SK-N-SH (cell line): ENCODE measurements around the gene NSUN2.

Source experiments
- CTCF ChIP-seq: fragments of 200-600 bp; sonication (generic); IDR thresholded peaks from 2 replicates; pipeline ENCODE4 v1.6.1; 2017; ENCODE audit warnings: antibody characterized with exemption, mild to moderate bottlenecking, moderate library complexity
- FOXM1 ChIP-seq: IDR thresholded peaks from 2 replicates; pipeline ENCODE4 v1.4.0; 2012; ENCODE audit warnings: low read depth, mild to moderate bottlenecking
- JUND ChIP-seq: IDR thresholded peaks from 2 replicates; pipeline ENCODE4 v1.4.0; 2012
- TAF1 ChIP-seq: IDR thresholded peaks from 2 replicates; pipeline ENCODE4 v1.6.1; 2012; ENCODE audit warnings: low read depth, mild to moderate bottlenecking, low read length, moderate library complexity, borderline replicate concordance
- TF ChIP-seq, protein P1 (sequence below): fragments of 150-350 bp; IDR thresholded peaks from 2 replicates; pipeline ENCODE4 v1.6.1; 2017; ENCODE audit warnings: antibody characterized with exemption, low read length, low read depth, borderline replicate concordance

DNA sequence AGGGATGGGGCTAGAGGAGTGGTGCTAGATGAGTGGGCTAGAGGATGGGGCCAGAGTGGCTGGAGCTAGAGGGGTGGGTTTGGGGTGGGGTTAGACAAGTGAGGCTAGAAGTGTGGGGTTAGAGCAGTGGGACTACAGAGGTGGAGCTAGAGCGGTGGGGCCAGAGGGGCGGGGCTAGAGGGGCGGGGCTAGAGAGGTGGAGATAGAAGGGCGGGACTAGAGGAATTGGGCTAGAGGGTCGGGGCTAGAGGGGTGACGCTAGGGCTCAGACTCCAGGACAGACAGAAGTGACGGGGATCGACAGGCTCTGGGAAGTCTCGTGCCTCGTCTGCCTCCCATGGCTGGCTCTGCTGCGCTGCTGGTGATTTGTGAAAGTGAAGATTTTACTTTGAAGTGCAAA, 49.4 kb upstream of the NSUN2 start:
- no peak for TF ChIP-seq TAF1
- TF ChIP-seq, protein P1, sequence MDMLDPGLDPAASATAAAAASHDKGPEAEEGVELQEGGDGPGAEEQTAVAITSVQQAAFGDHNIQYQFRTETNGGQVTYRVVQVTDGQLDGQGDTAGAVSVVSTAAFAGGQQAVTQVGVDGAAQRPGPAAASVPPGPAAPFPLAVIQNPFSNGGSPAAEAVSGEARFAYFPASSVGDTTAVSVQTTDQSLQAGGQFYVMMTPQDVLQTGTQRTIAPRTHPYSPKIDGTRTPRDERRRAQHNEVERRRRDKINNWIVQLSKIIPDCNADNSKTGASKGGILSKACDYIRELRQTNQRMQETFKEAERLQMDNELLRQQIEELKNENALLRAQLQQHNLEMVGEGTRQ: no peak
- no peak for TF ChIP-seq JUND
- TF ChIP-seq CTCF: no peak
- no peak for TF ChIP-seq FOXM1
